ENCODE measurements around the gene PIK3C2B. TPM values are rescaled to one million over a fixed set of nuclear protein-coding genes. Genes with fewer than 3 reads are reported as not detected.

PIK3C2B gene, protein sequence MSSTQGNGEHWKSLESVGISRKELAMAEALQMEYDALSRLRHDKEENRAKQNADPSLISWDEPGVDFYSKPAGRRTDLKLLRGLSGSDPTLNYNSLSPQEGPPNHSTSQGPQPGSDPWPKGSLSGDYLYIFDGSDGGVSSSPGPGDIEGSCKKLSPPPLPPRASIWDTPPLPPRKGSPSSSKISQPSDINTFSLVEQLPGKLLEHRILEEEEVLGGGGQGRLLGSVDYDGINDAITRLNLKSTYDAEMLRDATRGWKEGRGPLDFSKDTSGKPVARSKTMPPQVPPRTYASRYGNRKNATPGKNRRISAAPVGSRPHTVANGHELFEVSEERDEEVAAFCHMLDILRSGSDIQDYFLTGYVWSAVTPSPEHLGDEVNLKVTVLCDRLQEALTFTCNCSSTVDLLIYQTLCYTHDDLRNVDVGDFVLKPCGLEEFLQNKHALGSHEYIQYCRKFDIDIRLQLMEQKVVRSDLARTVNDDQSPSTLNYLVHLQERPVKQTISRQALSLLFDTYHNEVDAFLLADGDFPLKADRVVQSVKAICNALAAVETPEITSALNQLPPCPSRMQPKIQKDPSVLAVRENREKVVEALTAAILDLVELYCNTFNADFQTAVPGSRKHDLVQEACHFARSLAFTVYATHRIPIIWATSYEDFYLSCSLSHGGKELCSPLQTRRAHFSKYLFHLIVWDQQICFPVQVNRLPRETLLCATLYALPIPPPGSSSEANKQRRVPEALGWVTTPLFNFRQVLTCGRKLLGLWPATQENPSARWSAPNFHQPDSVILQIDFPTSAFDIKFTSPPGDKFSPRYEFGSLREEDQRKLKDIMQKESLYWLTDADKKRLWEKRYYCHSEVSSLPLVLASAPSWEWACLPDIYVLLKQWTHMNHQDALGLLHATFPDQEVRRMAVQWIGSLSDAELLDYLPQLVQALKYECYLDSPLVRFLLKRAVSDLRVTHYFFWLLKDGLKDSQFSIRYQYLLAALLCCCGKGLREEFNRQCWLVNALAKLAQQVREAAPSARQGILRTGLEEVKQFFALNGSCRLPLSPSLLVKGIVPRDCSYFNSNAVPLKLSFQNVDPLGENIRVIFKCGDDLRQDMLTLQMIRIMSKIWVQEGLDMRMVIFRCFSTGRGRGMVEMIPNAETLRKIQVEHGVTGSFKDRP (N-terminal part only)
- 1.7 and 1.9 TPM in 2 replicates for total RNA-seq (ENCODE audit: low replicate concordance)

DNA sequence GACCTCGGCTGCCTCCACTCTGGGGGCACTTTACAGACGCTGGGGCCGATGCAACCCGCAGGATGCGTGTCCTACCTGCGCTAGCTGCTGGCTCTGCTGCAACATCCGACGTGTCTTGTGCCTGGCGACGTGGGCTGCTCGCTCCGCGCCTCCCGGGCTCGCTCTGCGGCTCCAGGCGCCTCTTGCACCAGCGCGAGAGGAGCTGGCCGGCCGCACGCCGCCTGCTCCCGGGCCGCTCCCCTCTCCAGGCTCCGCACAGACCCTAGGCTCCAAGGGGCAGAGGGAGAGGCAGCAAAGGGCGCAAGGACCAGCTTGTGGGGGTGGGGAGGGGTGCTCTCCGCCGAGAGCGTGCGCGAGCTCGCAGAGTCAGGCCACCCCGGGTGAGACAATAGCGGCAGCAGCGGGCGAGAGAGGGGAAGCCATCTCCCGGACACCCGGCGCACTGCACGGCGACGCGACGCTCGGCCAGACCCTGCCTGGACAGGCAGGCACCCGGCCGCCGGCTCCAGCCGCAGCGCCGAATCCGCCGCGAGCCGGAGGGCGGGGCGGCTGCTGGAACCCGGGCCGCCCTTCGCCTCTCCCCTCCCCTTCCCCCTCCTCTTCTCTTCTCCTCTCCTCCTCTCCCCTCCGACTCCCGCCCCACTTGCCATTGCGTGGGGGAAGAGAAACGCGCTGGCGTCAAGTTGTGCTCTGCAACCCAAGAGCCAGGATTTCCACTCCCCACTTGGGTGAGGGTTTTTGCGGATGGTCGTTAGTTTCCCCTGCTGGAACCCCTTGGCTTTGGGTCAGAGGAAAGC, at the start of gene PIK3C2B:
TSS of gene PIK3C2B (minus strand) at position 525 of the 797 bp plus-strand sequence. CDS start 25,003 bp downstream, outside the sequence.

DNA sequence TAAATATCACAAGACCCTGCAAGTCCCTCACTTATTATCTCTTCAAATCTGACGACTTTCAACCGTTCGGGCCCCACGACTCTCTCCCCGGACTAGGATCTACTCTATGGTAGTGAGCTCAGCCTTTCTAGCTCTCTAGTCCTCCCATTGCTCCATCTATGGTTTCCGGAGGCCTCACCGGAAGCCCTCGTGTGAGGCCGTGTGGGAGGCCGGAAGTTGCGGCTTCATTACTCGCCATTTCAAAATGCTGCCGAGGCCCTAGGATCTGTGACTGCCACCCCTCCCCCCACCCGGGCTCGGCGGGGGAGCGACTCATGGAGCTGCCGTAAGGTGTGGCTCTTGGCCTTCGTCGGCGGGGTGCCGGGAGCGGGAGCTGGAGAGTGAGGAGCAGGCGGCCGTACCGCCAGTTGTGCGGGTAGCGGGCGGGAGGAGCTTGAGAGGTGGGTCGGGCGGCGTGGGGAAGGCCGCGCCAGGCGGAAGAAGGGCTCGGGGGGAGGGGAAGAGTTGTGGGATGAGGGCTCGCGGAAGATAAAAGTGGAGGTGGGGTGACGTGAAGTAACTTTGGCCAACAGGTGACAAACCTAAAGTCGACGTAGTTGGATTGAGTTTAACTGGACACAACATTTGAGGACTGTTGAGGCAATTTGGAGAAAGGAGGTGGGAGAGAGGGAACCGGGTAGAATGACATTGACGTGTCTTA, 21.7 kb upstream of the PIK3C2B start, which contains the start of gene MDM4:
TSS of gene MDM4 (plus strand) at position 227 of the 700 bp plus-strand sequence. CDS start 9,113 bp downstream, outside the sequence.

Other genes with a start within 250 kb of the PIK3C2B start
- gene PLEKHA6, start 134.9 kb downstream of the PIK3C2B start, total RNA-seq (ENCODE audit: low replicate concordance), result 0.08 and 0.59 TPM in 2 replicates
- gene PPP1R15B, start 83.0 kb downstream of the PIK3C2B start, total RNA-seq (ENCODE audit: low replicate concordance), result 7.5 and 20.7 TPM in 2 replicates
- 15.8 and 16.7 TPM in 2 replicates for gene MDM4, start 21.6 kb upstream of the PIK3C2B start, total RNA-seq (ENCODE audit: low replicate concordance)
- 0.12 TPM in 1 of 2 replicates, not detected in the other for gene LRRN2, start 190.9 kb upstream of the PIK3C2B start, total RNA-seq (ENCODE audit: low replicate concordance)

Data from smooth muscle cell of the coronary artery (primary cell).